DOHH2 (cell line): ENCODE results near the gene MGRN1.

Source experiments
- H3F3A ChIP-seq: fragments of 200-600 bp; sonication (generic), shearing (Covaris generic); 2 replicates; pipeline ENCODE4 v1.6.0; 2016; ENCODE audit warnings: antibody characterized with exemption, mild to moderate bottlenecking; ENCODE audit not compliant: control insufficient read depth, insufficient read depth
- H3K27ac ChIP-seq: fragments of 200-600 bp; sonication (generic); 2 replicates; pipeline ENCODE4 v1.5.1; 2014; ENCODE audit warnings: low read depth, mild to moderate bottlenecking, low read length, moderate library complexity
- H3K27me3 ChIP-seq: fragments of 200-600 bp; sonication (generic); 2 replicates; pipeline ENCODE4 v1.6.1; 2014; ENCODE audit warnings: mild to moderate bottlenecking, low read length, mixed read lengths; ENCODE audit not compliant: control insufficient read depth
- H3K36me3 ChIP-seq: fragments of 200-600 bp; sonication (generic); 2 replicates; pipeline ENCODE4 v1.6.1; 2014; ENCODE audit warnings: mild to moderate bottlenecking, low read length, moderate library complexity, mixed read lengths; ENCODE audit not compliant: control insufficient read depth
- H3K4me1 ChIP-seq: fragments of 200-600 bp; sonication (generic); 2 replicates; pipeline ENCODE4 v1.6.1; 2014; ENCODE audit warnings: mild to moderate bottlenecking, low read length, mixed read lengths; ENCODE audit not compliant: control insufficient read depth
- H3K4me2 ChIP-seq: fragments of 200-600 bp; sonication (generic); 2 replicates; pipeline ENCODE4 v1.6.0; 2014; ENCODE audit warnings: mild to moderate bottlenecking, low read length, moderate library complexity
- H3K4me3 ChIP-seq: fragments of 200-600 bp; sonication (generic); 2 replicates; pipeline ENCODE4 v1.5.1; 2014; ENCODE audit warnings: mild to moderate bottlenecking, low read length, mixed read lengths
- H3K79me2 ChIP-seq: fragments of 200-600 bp; sonication (generic); 2 replicates; pipeline ENCODE4 v1.6.1; 2014; ENCODE audit warnings: mild to moderate bottlenecking, low read length, mixed read lengths; ENCODE audit not compliant: control insufficient read depth
- H3K9me2 ChIP-seq: fragments of 200-600 bp; sonication (generic); replicated peaks from 2 replicates; pipeline ENCODE4 v1.6.1; 2014; ENCODE audit warnings: mild to moderate bottlenecking, low read length, mixed read lengths; ENCODE audit not compliant: control insufficient read depth
- H3K9me3 ChIP-seq: fragments of 200-600 bp; sonication (generic); 2 replicates; pipeline ENCODE4 v1.6.1; 2014; ENCODE audit warnings: antibody characterized with exemption, low read length, mixed read lengths; ENCODE audit not compliant: control insufficient read depth, insufficient read depth
- H4K20me1 ChIP-seq: fragments of 200-600 bp; sonication (generic); 2 replicates; pipeline ENCODE4 v1.6.0; 2014; ENCODE audit warnings: low read depth, mild to moderate bottlenecking, antibody characterized with exemption, low read length, moderate library complexity; ENCODE audit not compliant: control insufficient read depth, insufficient read depth
- CTCF ChIP-seq: fragments of 200-600 bp; sonication (generic); IDR thresholded peaks from one replicate; pipeline ENCODE4 v1.5.1; 2014; ENCODE audit warnings: antibody characterized with exemption, mild to moderate bottlenecking, low read depth, low read length; ENCODE audit not compliant: poor library complexity, severe bottlenecking
- EZH2phosphoT487 ChIP-seq: fragments of 200-600 bp; sonication (generic); IDR thresholded peaks from 2 replicates; pipeline ENCODE4 v1.6.1; 2017; ENCODE audit warnings: borderline replicate concordance, mild to moderate bottlenecking, antibody characterized with exemption, low read length, moderate library complexity, mixed read lengths

MGRN1 gene

GRCh38 chr16:4713663-4714501 lies 89.3 kb downstream of the MGRN1 start:
- TF ChIP-seq CTCF (no peak), EZH2phosphoT487 (no peak)
- Histone ChIP-seq H3K4me1 (peaks cover 9% of the 10 kb centered on the region), H3K9me2 (no peaks in the 10 kb centered on the region), H3K27me3 (no peaks in the 10 kb centered on the region), H3K79me2 (no peaks in the 10 kb centered on the region), H3K27ac (no peak overlapping the region), H4K20me1 (no peaks in the 10 kb centered on the region), H3F3A (no peaks in the 10 kb centered on the region), H3K36me3 (peaks cover 8% of the 10 kb centered on the region), H3K9me3 (no peaks in the 10 kb centered on the region), H3K4me3 (no peak overlapping the region), H3K4me2 (no peak overlapping the region)

- H3K36me3 ChIP-seq: peaks cover 6% of the 10 kb centered on the region; the same call in 1 of the 2 replicates
- H3K27me3 ChIP-seq: no peaks in the 10 kb centered on the region
- no peaks in the 10 kb centered on the region for H3K79me2 ChIP-seq
- H3K9me3 ChIP-seq: no peaks in the 10 kb centered on the region
- no peaks in the 10 kb centered on the region for H3K9me2 ChIP-seq
- no peak overlapping the region for H3K4me2 ChIP-seq
- no peaks in the 10 kb centered on the region for H3F3A ChIP-seq
- no peak overlapping the region for H3K4me3 ChIP-seq
- H4K20me1 ChIP-seq: no peaks in the 10 kb centered on the region
- H3K4me1 ChIP-seq: peaks cover 15% of the 10 kb centered on the region
- TF ChIP-seq EZH2phosphoT487: no peak
- no peak for TF ChIP-seq CTCF
- H3K27ac ChIP-seq: no peak overlapping the region
Measured at GRCh38 chr16:4714996-4715395, 90.4 kb downstream of the MGRN1 start.

DNA sequence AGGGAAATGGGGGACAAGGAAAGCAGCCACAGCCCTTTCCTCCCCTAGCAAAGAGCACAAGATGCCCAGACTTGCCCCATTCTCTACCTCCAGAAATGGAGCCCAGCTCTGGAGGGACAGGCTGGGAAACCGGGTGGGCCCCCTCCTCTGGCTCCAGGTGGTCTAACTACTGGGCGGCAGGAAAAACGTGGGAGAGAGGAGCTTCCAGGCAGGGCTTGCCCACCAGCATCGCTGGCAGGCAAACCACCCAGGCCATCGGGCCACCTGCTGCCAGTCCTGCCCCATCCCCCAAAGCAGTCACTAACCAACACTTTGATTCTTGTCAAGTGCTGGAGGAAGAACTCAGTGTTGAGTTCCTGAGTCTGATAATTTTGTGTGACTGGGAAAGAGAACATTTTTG lies 93.8 kb downstream of the MGRN1 start:
- 0 out of 2 replicates have a peak overlapping the region, but pooled peaks have one; percentile 9 for H3K27ac ChIP-seq
- peaks cover 15% of the 10 kb centered on the region for H3K4me1 ChIP-seq
- peak overlapping the region; percentile 24 for H3K4me2 ChIP-seq
- TF ChIP-seq CTCF (no peak), EZH2phosphoT487 (no peak)
- H3F3A ChIP-seq: no peaks in the 10 kb centered on the region
- H3K4me3 ChIP-seq: 0 out of 2 replicates have a peak overlapping the region, but pooled peaks have one; percentile 2
- no peaks in the 10 kb centered on the region for H3K79me2 ChIP-seq
- H3K9me3 ChIP-seq: no peaks in the 10 kb centered on the region
- no peaks in the 10 kb centered on the region for H3K27me3 ChIP-seq
- peaks cover 3% of the 10 kb centered on the region; the same call in 1 of the 2 replicates for H3K36me3 ChIP-seq
- no peaks in the 10 kb centered on the region for H4K20me1 ChIP-seq
- no peaks in the 10 kb centered on the region for H3K9me2 ChIP-seq
